ENCODE results near the gene APOO.

DNA sequence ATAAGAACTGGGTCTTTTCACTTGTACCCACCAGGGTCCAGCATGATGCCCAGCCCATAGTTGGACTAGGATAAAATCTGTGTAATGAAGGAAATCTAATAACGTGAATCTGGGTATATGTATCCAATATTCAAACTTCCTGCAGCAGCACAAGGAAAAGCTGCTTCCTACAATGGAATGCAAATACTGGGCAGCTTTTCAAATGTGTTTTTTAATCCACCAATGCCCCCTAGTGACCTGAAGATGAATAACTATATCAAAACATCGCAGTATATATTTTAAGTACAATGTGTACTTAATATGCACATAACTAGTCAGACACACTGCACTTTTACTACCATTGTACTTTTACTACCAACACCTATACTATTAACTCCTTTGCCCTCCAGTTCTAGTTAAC, 5.3 kb downstream of the APOO start:
- no peak for TF ChIP-seq EZH2 (IDR thresholded peaks at IDR 0.05; ENCODE audit: insufficient read depth, low read length)
- TF ChIP-seq, protein P1, sequence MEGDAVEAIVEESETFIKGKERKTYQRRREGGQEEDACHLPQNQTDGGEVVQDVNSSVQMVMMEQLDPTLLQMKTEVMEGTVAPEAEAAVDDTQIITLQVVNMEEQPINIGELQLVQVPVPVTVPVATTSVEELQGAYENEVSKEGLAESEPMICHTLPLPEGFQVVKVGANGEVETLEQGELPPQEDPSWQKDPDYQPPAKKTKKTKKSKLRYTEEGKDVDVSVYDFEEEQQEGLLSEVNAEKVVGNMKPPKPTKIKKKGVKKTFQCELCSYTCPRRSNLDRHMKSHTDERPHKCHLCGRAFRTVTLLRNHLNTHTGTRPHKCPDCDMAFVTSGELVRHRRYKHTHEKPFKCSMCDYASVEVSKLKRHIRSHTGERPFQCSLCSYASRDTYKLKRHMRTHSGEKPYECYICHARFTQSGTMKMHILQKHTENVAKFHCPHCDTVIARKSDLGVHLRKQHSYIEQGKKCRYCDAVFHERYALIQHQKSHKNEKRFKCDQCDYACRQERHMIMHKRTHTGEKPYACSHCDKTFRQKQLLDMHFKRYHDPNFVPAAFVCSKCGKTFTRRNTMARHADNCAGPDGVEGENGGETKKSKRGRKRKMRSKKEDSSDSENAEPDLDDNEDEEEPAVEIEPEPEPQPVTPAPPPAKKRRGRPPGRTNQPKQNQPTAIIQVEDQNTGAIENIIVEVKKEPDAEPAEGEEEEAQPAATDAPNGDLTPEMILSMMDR (IDR thresholded peaks at IDR 0.05; ENCODE audit: insufficient read depth, low read depth, low read length) = peak; percentile 29
